K562 (cell line): Measurements from ENCODE around the gene SORCS1. TPM values are rescaled to one million over a fixed set of nuclear protein-coding genes. Genes with fewer than 3 reads are reported as not detected.

Source experiments
- ATAC-seq: fragments of 200-7000 bp; cut with Tn5 transposase; 3 replicates; pipeline ENCODE4 v1.9.1; 2020; ENCODE audit warnings: moderate library complexity
- BruUV-seq: library from RNA; stranded (reverse); fragments of 400-500 nt; replicated peaks from 2 replicates; lab custom pipeline; 2021; lab: Mats Ljungman, UMichigan
- CTCF ChIA-PET: fragments of 300-600 bp; formaldehyde crosslinking; extraction: SDS; loops from one replicate; lab custom pipeline; 2021; ENCODE audit warnings: low intra/inter-chr PET ratio; lab: Yijun Ruan, JAX
- POLR2A ChIA-PET: fragments of 300-600, 350-650 bp; sonication (Branson Sonifier 250); formaldehyde crosslinking; extraction: SDS; loops from one replicate; lab custom pipeline; 2021; ENCODE audit warnings: antibody characterized with exemption, inconsistent platforms; lab: Yijun Ruan, JAX
- DNase-seq, 4 experiments: peaks; one replicate each; pipeline versions ENCODE4 v3.0.0 to v3.0.0-alpha.2; 2011 to 2018; ENCODE audit warnings: low spot score in 3 of 4, mixed read lengths in 3 of 4; ENCODE audit errors: extremely low read depth in 1 of 4
- FAIRE-seq: peaks from 2 replicates; lab custom pipeline; 2011; peaks lifted over from hg19 to GRCh38; lab: Jason Lieb, UNC
- H2AFZ ChIP-seq: 2 replicates; pipeline ENCODE4 v1.6.0; 2011; ENCODE audit warnings: low read depth, low read length, control low read depth, inconsistent platforms
- H3K27ac ChIP-seq: fragments of 200-600 bp; 3 replicates; pipeline ENCODE4 v1.8.0; 2011; ENCODE audit warnings: low read depth, mild to moderate bottlenecking, control low read depth, inconsistent platforms, low read length, moderate library complexity, mixed read lengths; ENCODE audit errors: extremely low read depth
- H3K27me3 ChIP-seq, 2 experiments: fragments of 300-600 bp in 1 of 2; 2 replicates in 1 of 2; 3 replicates in 1 of 2; pipeline versions ENCODE4 v1.6.0 to v1.8.0; 2011; ENCODE audit warnings: inconsistent platforms in 2 of 2, low read length in 2 of 2, mild to moderate bottlenecking in 1 of 2, mixed read lengths in 1 of 2, moderate library complexity in 1 of 2; ENCODE audit not compliant: control insufficient read depth in 2 of 2, insufficient read depth in 2 of 2
- H3K36me3 ChIP-seq: fragments of 300-600 bp; 3 replicates; pipeline ENCODE4 v1.8.0; 2011; ENCODE audit warnings: mild to moderate bottlenecking, low read length, inconsistent platforms; ENCODE audit not compliant: control insufficient read depth, insufficient read depth
- H3K4me1 ChIP-seq, 2 experiments: fragments of 200-600 bp in 1 of 2; replicated peaks in 1 of 2; 2 replicates in 1 of 2; 3 replicates in 1 of 2; pipeline versions ENCODE4 v1.5.1 to v1.8.0; 2011; ENCODE audit warnings: inconsistent platforms in 2 of 2, low read length in 2 of 2, mild to moderate bottlenecking in 1 of 2, mixed read lengths in 1 of 2, moderate library complexity in 1 of 2; ENCODE audit not compliant: control insufficient read depth in 2 of 2, insufficient read depth in 2 of 2
- H3K4me2 ChIP-seq: 2 replicates; pipeline ENCODE4 v1.6.1; 2011; ENCODE audit warnings: low read length, control low read depth, inconsistent platforms, mixed read lengths; ENCODE audit not compliant: insufficient read depth
- H3K4me3 ChIP-seq: fragments of 200-600 bp; sonication (generic), shearing (Covaris generic); 2 replicates; pipeline ENCODE4 v1.5.1; 2016; ENCODE audit warnings: control low read depth, inconsistent platforms
- H3K79me2 ChIP-seq: fragments of 200-600 bp; 3 replicates; pipeline ENCODE4 v1.8.0; 2011; ENCODE audit warnings: low read length, inconsistent platforms; ENCODE audit not compliant: control insufficient read depth, insufficient read depth
- H3K9ac ChIP-seq, 2 experiments: 2 replicates each; pipeline versions ENCODE4 v1.6.0 to v1.6.1; 2011; ENCODE audit warnings: low read depth in 2 of 2, low read length in 2 of 2, control low read depth in 1 of 2, inconsistent platforms in 1 of 2, mild to moderate bottlenecking in 1 of 2, mixed read lengths in 1 of 2; ENCODE audit not compliant: insufficient read depth in 1 of 2
- H3K9me1 ChIP-seq: one replicate; pipeline ENCODE4 v1.6.0; 2011; ENCODE audit warnings: inconsistent platforms, mild to moderate bottlenecking, low read length, moderate library complexity; ENCODE audit not compliant: control insufficient read depth, insufficient read depth
- H3K9me3 ChIP-seq: replicated peaks from 2 replicates; pipeline ENCODE4 v1.5.1; 2011; ENCODE audit warnings: low read depth, low read length, inconsistent platforms; ENCODE audit not compliant: control insufficient read depth, insufficient read depth
- H4K20me1 ChIP-seq: replicated peaks from 2 replicates; pipeline ENCODE4 v1.6.1; 2011; ENCODE audit warnings: low read length, inconsistent platforms, mixed read lengths; ENCODE audit not compliant: control insufficient read depth, insufficient read depth
- EGR1 ChIP-seq: fragments of 450-650 bp; conservative IDR thresholded peaks from 2 replicates; pipeline ENCODE4 v1.6.1; 2017; ENCODE audit warnings: mild to moderate bottlenecking
- MEIS2 ChIP-seq: fragments of 450-650 bp; IDR thresholded peaks from 2 replicates; pipeline ENCODE4 v1.6.1; 2014; ENCODE audit warnings: mild to moderate bottlenecking; ENCODE audit not compliant: partially characterized antibody
- PHB2 ChIP-seq: fragments of 450-650 bp; IDR thresholded peaks from 2 replicates; pipeline ENCODE4 v1.6.1; 2017; ENCODE audit warnings: low read depth
- SMARCC2 ChIP-seq: fragments of 450-650 bp; IDR thresholded peaks from 2 replicates; pipeline ENCODE4 v1.6.1; 2017; ENCODE audit warnings: antibody characterized with exemption, moderate library complexity, mild to moderate bottlenecking, low read depth
- WGBS: fragments of 100-300 bp; shearing (Covaris generic); methylation state at CpG from one replicate; pipeline ENCODE4 v1.1.6; 2016; ENCODE audit warnings: low coverage, mixed read lengths; ENCODE audit not compliant: insufficient coverage; ENCODE audit errors: missing lambda C conversion rate; 5-methylcytosine and 5-hydroxymethylcytosine counted together
- in situ Hi-C: fragments of 300-500 bp; cut with MboI; formaldehyde crosslinking; loops from 4 replicates; pipeline ENCODE4 v1.15.0; 2018; ENCODE audit warnings: inconsistent platforms, mixed read lengths
- intact Hi-C: fragments of 100-400 bp; cut with micrococcal nuclease; formaldehyde crosslinking; loops from 2 replicates; pipeline ENCODE4 v1.14.2; 2022
- polyA plus RNA-seq, 8 experiments: library from polyadenylated mRNA; depleted of rRNA in 4 of 8; stranded (reverse) in 5 of 8; unstranded in 3 of 8; fragments of >200 nt; fragmentation: Nextera tagmentation in 2 of 8; fragmentation: Illumina TruSeq in 1 of 8; extraction: Ambion mirVana in 2 of 8; extraction: Trizol in 1 of 8; gene quantifications; 2 replicates each; pipeline versions ENCODE4 v1.2.1 to v1.2.3, GENCODE V29; 2011 to 2014; ENCODE audit warnings: inconsistent platforms in 1 of 8, missing spikeins in 1 of 8
- total RNA-seq, 7 experiments: library from RNA; depleted of rRNA in 6 of 7; stranded (reverse); fragments of >200 nt in 6 of 7; fragmentation: Illumina TruSeq in 2 of 7; extraction: Trizol in 2 of 7; gene quantifications; 2 replicates each; pipeline versions ENCODE4 v1.2.1 to v1.2.3, GENCODE V29; 2011 to 2021; ENCODE audit warnings: low replicate concordance in 1 of 7
- TF ChIP-seq, protein P1 (sequence below): sonication (generic); formaldehyde crosslinking; IDR thresholded peaks from 2 replicates; pipeline ENCODE4 v1.8.0; 2022; ENCODE audit warnings: missing genetic modification reagents, mild to moderate bottlenecking, moderate library complexity, borderline replicate concordance

The SORCS1 gene
- total and polyA plus RNA-seq, 9 of the 15 experiments (the other 6 are each of a cell fraction or from before 2014, with no cell fraction given): 1.5 to 3.9 (median 2.7) TPM

GRCh38 chr10:106626371-106626770 is 538.1 kb downstream of the SORCS1 start:
- Histone ChIP-seq H3K27ac (no peak overlapping the region), H3K4me1 (no peaks in the 10 kb centered on the region), H3K4me3 (no peak overlapping the region), H3K9ac (no peak overlapping the region), H4K20me1 (no peaks in the 10 kb centered on the region), H3K79me2 (no peaks in the 10 kb centered on the region), H3K4me2 (no peak overlapping the region), H3K27me3 (no peaks in the 10 kb centered on the region), H3K9me1 (no peaks in the 10 kb centered on the region), H3K36me3 (no peaks in the 10 kb centered on the region), H2AFZ (no peak overlapping the region), H3K9me3 (no peaks in the 10 kb centered on the region)
- DNase-seq (no peak), ATAC-seq (no peak), FAIRE-seq (no peak)
- intact Hi-C loops (loop anchor here (10.0 kb wide), 1 partner anchor 1578 kb away; no protein-coding TSS in a partner anchor), in situ Hi-C loops (no loop called here)
- CTCF ChIA-PET: no interaction called here
- no TSS peak for BruUV-seq
- POLR2A ChIA-PET: no interaction called here
- TF ChIP-seq EGR1: no peak
- TF ChIP-seq, protein P1, sequence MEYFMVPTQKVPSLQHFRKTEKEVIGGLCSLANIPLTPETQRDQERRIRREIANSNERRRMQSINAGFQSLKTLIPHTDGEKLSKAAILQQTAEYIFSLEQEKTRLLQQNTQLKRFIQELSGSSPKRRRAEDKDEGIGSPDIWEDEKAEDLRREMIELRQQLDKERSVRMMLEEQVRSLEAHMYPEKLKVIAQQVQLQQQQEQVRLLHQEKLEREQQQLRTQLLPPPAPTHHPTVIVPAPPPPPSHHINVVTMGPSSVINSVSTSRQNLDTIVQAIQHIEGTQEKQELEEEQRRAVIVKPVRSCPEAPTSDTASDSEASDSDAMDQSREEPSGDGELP (CRISPR knock-in tag): no peak
- 7% methylated on average over 2 of the region's 2 CpGs for WGBS

DNA sequence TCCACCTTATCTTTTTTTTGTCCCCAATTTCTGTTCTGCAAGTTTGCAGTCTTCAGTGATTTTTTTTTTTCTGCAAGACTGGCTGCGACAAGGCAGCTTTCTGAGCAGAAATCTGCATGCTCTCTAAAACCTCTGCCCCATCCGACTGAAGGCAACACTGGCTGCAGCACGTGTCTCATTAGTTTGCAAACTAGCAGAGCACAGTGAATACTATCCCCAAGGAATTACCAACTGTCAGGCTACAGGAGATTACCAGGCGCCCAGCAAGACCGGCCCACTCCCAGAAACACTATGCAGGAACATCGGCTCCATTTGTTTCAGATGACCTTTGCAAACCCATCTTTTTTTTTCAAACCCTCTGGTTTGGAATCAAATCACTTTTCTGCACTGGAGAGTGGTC is 538.8 kb downstream of the SORCS1 start:
- no peak for ATAC-seq
- Histone ChIP-seq H3K79me2 (no peaks in the 10 kb centered on the region), H3K27me3 (no peaks in the 10 kb centered on the region), H3K4me3 (no peak overlapping the region)
- in situ Hi-C loops: no loop called here
- POLR2A ChIA-PET: no interaction called here
- TF ChIP-seq PHB2 (no peak), SMARCC2 (no peak), MEIS2 (no peak)
- TF ChIP-seq, all 486 proteins: peak for 0
- H3K27ac ChIP-seq: no peak overlapping the region
- H3K9ac ChIP-seq: no peak overlapping the region
- no TSS peak for BruUV-seq
- no peaks in the 10 kb centered on the region for H3K4me1 ChIP-seq
- no peak overlapping the region for H2AFZ ChIP-seq
- H4K20me1 ChIP-seq: no peaks in the 10 kb centered on the region
- DNase-seq: no peak
- no peak overlapping the region for H3K4me2 ChIP-seq
- intact Hi-C loops: loop anchor here (10.0 kb wide), 1 partner anchor 1579 kb away; no protein-coding TSS in a partner anchor
- WGBS: 3% methylated on average over 5 of the region's 6 CpGs
- no peak for FAIRE-seq
- no peaks in the 10 kb centered on the region for H3K36me3 ChIP-seq
- no peaks in the 10 kb centered on the region for H3K9me3 ChIP-seq
- no peaks in the 10 kb centered on the region for H3K9me1 ChIP-seq
- CTCF ChIA-PET: interaction anchor here (0.6 kb wide), 1 partner anchor 43 kb away, joined by 4 read pairs; no protein-coding TSS in a partner anchor
